Smooth muscle cell (in vitro differentiated cells): ENCODE results near the gene TERB1. TPM values are rescaled to one million over a fixed set of nuclear protein-coding genes. Genes with fewer than 3 reads are reported as not detected.
"Not testable (repeated sequence)": the region's sequence is repeated elsewhere in the genome, so short reads cannot be mapped to it uniquely, and the experiment has no call there.

Source experiments
- DNase-seq: peaks from one replicate; lab custom pipeline; 2025; ENCODE audit not compliant: unreplicated experiment; lab: John Stamatoyannopoulos, UW
- H2AFZ ChIP-seq: fragments of 200-600 bp; sonication (generic); 2 replicates; pipeline ENCODE4 v1.6.0; 2016; ENCODE audit warnings: antibody characterized with exemption, low read depth, mild to moderate bottlenecking
- H3F3A ChIP-seq: fragments of 200-600 bp; sonication (generic); 2 replicates; pipeline ENCODE4 v1.6.0; 2017; ENCODE audit warnings: antibody characterized with exemption, low read depth
- H3K27ac ChIP-seq: fragments of 200-600 bp; sonication (generic); 2 replicates; pipeline ENCODE4 v1.5.1; 2016; ENCODE audit warnings: low read depth, mild to moderate bottlenecking
- H3K27me3 ChIP-seq: fragments of 200-600 bp; sonication (generic); 2 replicates; pipeline ENCODE4 v1.6.1; 2016; ENCODE audit warnings: low read depth, mild to moderate bottlenecking
- H3K36me3 ChIP-seq: fragments of 200-600 bp; sonication (generic); 2 replicates; pipeline ENCODE4 v1.5.1; 2016; ENCODE audit warnings: low read depth
- H3K4me1 ChIP-seq: fragments of 200-600 bp; sonication (generic); 2 replicates; pipeline ENCODE4 v1.5.1; 2016; ENCODE audit warnings: low read depth
- H3K4me2 ChIP-seq: fragments of 200-600 bp; sonication (generic); 2 replicates; pipeline ENCODE4 v1.6.0; 2016; ENCODE audit warnings: mild to moderate bottlenecking
- H3K4me3 ChIP-seq: fragments of 200-600 bp; sonication (generic); 2 replicates; pipeline ENCODE4 v1.5.1; 2016; ENCODE audit warnings: mild to moderate bottlenecking
- H3K79me2 ChIP-seq: fragments of 200-600 bp; sonication (generic); 2 replicates; pipeline ENCODE4 v1.6.0; 2016; ENCODE audit warnings: low read depth, mild to moderate bottlenecking
- H3K9ac ChIP-seq: fragments of 200-600 bp; sonication (generic); 2 replicates; pipeline ENCODE4 v1.6.0; 2016; ENCODE audit warnings: low read depth
- H3K9me3 ChIP-seq: fragments of 200-600 bp; sonication (generic); replicated peaks from 2 replicates; pipeline ENCODE4 v1.5.1; 2016; ENCODE audit warnings: low read depth
- H4K20me1 ChIP-seq: fragments of 200-600 bp; sonication (generic); 2 replicates; pipeline ENCODE4 v1.6.0; 2016; ENCODE audit warnings: low read depth
- CTCF ChIP-seq: fragments of 200-600 bp; sonication (generic); IDR thresholded peaks from 2 replicates; pipeline ENCODE4 v1.5.1; 2017; ENCODE audit warnings: borderline replicate concordance, mild to moderate bottlenecking, antibody characterized with exemption; ENCODE audit not compliant: insufficient read depth, poor library complexity, severe bottlenecking
- WGBS: methylation state at CpG from one replicate; pipeline ENCODE4 v1.1.7; 2016; ENCODE audit warnings: low lambda C conversion rate; 5-methylcytosine and 5-hydroxymethylcytosine counted together
- polyA plus RNA-seq: library from polyadenylated mRNA; unstranded; fragments of >200 nt; fragmentation: Nextera tagmentation; extraction: Ambion mirVana; gene quantifications from 2 replicates; pipeline ENCODE4 v1.2.1, GENCODE V29; 2016
- total RNA-seq: library from RNA; depleted of rRNA; stranded (reverse); fragments of >200 nt; gene quantifications from 2 replicates; pipeline ENCODE4 v1.2.3, GENCODE V29; 2014

Gene TERB1
- total and polyA plus RNA-seq, 2 experiments from 2014 or later = not detected

GRCh38 chr16:66798161-66798560, 3.2 kb downstream of the TERB1 start:
- H4K20me1 ChIP-seq = no peaks in the 10 kb centered on the region
- H3K27ac ChIP-seq = no peak overlapping the region
- H3K9me3 ChIP-seq = no peaks in the 10 kb centered on the region
- H3K4me3 ChIP-seq = no peak overlapping the region
- no peak overlapping the region for H2AFZ ChIP-seq
- no peak overlapping the region for H3K4me2 ChIP-seq
- H3K9ac ChIP-seq = no peak overlapping the region
- DNase-seq = no peak
- TF ChIP-seq CTCF = no peak
- no peaks in the 10 kb centered on the region for H3K36me3 ChIP-seq
- no peaks in the 10 kb centered on the region for H3F3A ChIP-seq
- H3K79me2 ChIP-seq = no peaks in the 10 kb centered on the region
- H3K27me3 ChIP-seq = no peaks in the 10 kb centered on the region
- no peaks in the 10 kb centered on the region for H3K4me1 ChIP-seq
- WGBS = 43% methylated on average over 2 of the region's 2 CpGs

- H3K4me2 ChIP-seq, H3K4me3 ChIP-seq, H3K9ac ChIP-seq, H3K27ac ChIP-seq, H3K4me1 ChIP-seq, DNase-seq, H2AFZ ChIP-seq, H3K36me3 ChIP-seq, H3K9me3 ChIP-seq, H4K20me1 ChIP-seq, H3K79me2 ChIP-seq, H3F3A ChIP-seq: not testable (repeated sequence)
- H3K27me3 ChIP-seq = peaks cover 17% of the 10 kb centered on the region
- WGBS = 89% methylated on average over 6 of the region's 6 CpGs
Observed at GRCh38 chr16:66793984-66794383, 7.4 kb downstream of the TERB1 start.

GRCh38 chr16:66790130-66790733, 11.2 kb downstream of the TERB1 start:
- Histone ChIP-seq H3K4me2 (no peak overlapping the region), H3K27ac (no peak overlapping the region), H3K27me3 (peaks cover 17% of the 10 kb centered on the region), H3K79me2 (no peaks in the 10 kb centered on the region), H3K9ac (no peak overlapping the region), H3K4me3 (no peak overlapping the region), H4K20me1 (no peaks in the 10 kb centered on the region), H3K9me3 (no peaks in the 10 kb centered on the region), H3K36me3 (no peaks in the 10 kb centered on the region), H3K4me1 (no peaks in the 10 kb centered on the region), H2AFZ (no peak overlapping the region), H3F3A (no peaks in the 10 kb centered on the region)
- WGBS = 41% methylated on average over 3 of the region's 3 CpGs
- no peak for DNase-seq
- no peak for TF ChIP-seq CTCF

GRCh38 chr16:66787427-66787826, 14.0 kb downstream of the TERB1 start:
- H3K36me3 ChIP-seq = no peaks in the 10 kb centered on the region
- no peaks in the 10 kb centered on the region for H3K9me3 ChIP-seq
- H3K9ac ChIP-seq = no peak overlapping the region
- no peak overlapping the region for H3K4me2 ChIP-seq
- no peaks in the 10 kb centered on the region for H4K20me1 ChIP-seq
- no peaks in the 10 kb centered on the region for H3K4me1 ChIP-seq
- no peak for TF ChIP-seq CTCF
- H3K27ac ChIP-seq = no peak overlapping the region
- no peak overlapping the region for H3K4me3 ChIP-seq
- DNase-seq = no peak
- no peak overlapping the region for H2AFZ ChIP-seq
- peaks cover 17% of the 10 kb centered on the region for H3K27me3 ChIP-seq
- H3K79me2 ChIP-seq = no peaks in the 10 kb centered on the region
- 97% methylated on average over 2 of the region's 2 CpGs for WGBS
- no peaks in the 10 kb centered on the region for H3F3A ChIP-seq
